ENCODE results near the gene DCX.

DNA sequence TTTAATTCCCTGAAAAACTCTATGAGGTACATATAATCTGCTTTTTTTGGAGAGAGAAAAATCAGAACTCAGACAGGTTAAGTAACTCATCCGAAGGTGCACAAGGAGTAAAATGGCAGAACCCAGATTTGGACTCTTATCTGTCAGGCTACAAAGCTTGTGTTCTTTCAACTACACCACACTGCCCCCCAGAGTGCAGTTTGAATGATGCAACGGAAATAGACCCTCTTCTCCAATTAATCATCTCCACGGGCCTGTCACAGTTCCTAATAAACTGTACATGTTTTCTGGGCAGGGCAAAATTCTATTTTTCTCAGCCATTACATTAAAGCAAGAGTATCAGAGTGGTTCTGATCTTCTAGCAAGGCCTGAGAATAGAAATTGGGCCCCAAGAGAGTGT, 35.3 kb upstream of the DCX start:
- TF ChIP-seq EZH2 (IDR thresholded peaks at IDR 0.05; ENCODE audit: low read length) = no peak
- TF ChIP-seq, protein P1, sequence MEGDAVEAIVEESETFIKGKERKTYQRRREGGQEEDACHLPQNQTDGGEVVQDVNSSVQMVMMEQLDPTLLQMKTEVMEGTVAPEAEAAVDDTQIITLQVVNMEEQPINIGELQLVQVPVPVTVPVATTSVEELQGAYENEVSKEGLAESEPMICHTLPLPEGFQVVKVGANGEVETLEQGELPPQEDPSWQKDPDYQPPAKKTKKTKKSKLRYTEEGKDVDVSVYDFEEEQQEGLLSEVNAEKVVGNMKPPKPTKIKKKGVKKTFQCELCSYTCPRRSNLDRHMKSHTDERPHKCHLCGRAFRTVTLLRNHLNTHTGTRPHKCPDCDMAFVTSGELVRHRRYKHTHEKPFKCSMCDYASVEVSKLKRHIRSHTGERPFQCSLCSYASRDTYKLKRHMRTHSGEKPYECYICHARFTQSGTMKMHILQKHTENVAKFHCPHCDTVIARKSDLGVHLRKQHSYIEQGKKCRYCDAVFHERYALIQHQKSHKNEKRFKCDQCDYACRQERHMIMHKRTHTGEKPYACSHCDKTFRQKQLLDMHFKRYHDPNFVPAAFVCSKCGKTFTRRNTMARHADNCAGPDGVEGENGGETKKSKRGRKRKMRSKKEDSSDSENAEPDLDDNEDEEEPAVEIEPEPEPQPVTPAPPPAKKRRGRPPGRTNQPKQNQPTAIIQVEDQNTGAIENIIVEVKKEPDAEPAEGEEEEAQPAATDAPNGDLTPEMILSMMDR (optimal IDR thresholded peaks at IDR 0.05 in 1 of 3, IDR thresholded peaks at IDR 0.05 in 1 of 3, conservative IDR thresholded peaks at IDR 0.05 in 1 of 3; ENCODE audit: extremely low read depth in 1 of 3, insufficient read depth in 2 of 3, low read length in 3 of 3) = peak in 2 of 3 experiments; percentile 13 to 33
